Astrocyte of the spinal cord (primary cell): ENCODE data around the gene ELP1.
"Not testable (repeated sequence)": the region's sequence is repeated elsewhere in the genome, so short reads cannot be mapped to it uniquely, and the experiment has no call there.

Source experiments
- DNase-seq: peaks from one replicate; pipeline ENCODE4 v3.0.0; 2011; ENCODE audit warnings: low read depth, low spot score
- H3K4me3 ChIP-seq: 2 replicates; pipeline ENCODE4 v1.5.1; 2011; ENCODE audit warnings: low read depth, mild to moderate bottlenecking, low read length, moderate library complexity
- in situ Hi-C: cut with HindIII; loops from 2 replicates; pipeline ENCODE4 v1.10.0; 2017; ENCODE audit warnings: low sequenced_read_pairs
- TF ChIP-seq, protein P1 (sequence below): IDR thresholded peaks from 2 replicates; pipeline ENCODE4 v1.5.1; 2012; ENCODE audit warnings: low read depth, mild to moderate bottlenecking, low read length, inconsistent platforms

ELP1 gene

DNA sequence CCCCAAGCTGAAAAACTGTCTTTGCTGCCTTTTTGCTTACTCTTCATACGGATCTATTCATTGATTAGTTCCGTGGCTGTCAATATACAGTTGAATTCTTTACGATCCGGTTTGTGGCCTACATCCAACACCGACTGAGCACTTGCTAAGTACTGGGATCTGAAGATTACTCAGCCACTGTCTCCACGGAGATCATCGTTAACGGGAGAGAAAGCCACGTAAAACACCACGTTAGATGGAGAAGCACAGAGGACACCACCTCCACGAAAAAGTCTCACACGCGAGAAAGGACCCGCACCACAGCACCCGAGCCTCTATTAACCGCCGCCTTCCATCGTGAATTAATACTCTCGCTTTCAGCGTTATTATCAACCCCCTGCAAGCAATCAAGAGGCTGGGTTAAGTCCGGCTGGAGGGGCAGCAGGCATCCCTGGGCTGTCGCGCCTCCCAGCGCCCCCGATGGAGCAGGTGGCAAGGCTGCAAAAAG, 650 bp downstream of the ELP1 start:
- in situ Hi-C loops, result no loop called here
- peak overlapping the region; percentile 74 for H3K4me3 ChIP-seq
- TF ChIP-seq, protein P1, sequence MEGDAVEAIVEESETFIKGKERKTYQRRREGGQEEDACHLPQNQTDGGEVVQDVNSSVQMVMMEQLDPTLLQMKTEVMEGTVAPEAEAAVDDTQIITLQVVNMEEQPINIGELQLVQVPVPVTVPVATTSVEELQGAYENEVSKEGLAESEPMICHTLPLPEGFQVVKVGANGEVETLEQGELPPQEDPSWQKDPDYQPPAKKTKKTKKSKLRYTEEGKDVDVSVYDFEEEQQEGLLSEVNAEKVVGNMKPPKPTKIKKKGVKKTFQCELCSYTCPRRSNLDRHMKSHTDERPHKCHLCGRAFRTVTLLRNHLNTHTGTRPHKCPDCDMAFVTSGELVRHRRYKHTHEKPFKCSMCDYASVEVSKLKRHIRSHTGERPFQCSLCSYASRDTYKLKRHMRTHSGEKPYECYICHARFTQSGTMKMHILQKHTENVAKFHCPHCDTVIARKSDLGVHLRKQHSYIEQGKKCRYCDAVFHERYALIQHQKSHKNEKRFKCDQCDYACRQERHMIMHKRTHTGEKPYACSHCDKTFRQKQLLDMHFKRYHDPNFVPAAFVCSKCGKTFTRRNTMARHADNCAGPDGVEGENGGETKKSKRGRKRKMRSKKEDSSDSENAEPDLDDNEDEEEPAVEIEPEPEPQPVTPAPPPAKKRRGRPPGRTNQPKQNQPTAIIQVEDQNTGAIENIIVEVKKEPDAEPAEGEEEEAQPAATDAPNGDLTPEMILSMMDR, result no peak
- peak; percentile 13 for DNase-seq

DNA sequence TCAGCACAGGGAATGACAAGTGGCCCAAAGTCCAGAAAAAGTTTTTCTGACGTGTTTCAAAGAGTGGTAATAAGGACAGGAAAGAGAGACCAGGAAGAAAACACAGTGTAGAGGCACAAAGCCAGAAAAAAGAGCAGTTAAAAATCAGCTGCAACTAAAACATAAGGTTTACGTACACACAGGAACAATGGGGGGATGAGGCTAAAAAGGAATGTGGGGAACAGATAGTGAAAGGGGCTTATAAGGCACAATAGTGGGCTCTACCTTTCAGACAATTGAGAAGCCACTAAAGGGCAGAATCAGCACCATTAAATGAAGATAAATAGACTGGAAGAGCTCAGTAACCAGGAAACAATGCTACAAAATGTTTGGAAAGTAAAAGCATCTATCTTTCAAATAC, 5.5 kb downstream of the ELP1 start:
- DNase-seq, result no peak
- no peak overlapping the region for H3K4me3 ChIP-seq
- TF ChIP-seq, protein P1, result no peak
- in situ Hi-C loops, result no loop called here

GRCh38 chr9:108924466-108924865, 9.5 kb downstream of the ELP1 start:
- H3K4me3 ChIP-seq, result no peak overlapping the region
- no peak for DNase-seq
- in situ Hi-C loops, result no loop called here
- TF ChIP-seq, protein P1, result no peak

- no peak for DNase-seq
- no peak overlapping the region for H3K4me3 ChIP-seq
- TF ChIP-seq, protein P1, result no peak
- in situ Hi-C loops, result no loop called here
Measured at GRCh38 chr9:108921200-108921599, 12.7 kb downstream of the ELP1 start.

DNA sequence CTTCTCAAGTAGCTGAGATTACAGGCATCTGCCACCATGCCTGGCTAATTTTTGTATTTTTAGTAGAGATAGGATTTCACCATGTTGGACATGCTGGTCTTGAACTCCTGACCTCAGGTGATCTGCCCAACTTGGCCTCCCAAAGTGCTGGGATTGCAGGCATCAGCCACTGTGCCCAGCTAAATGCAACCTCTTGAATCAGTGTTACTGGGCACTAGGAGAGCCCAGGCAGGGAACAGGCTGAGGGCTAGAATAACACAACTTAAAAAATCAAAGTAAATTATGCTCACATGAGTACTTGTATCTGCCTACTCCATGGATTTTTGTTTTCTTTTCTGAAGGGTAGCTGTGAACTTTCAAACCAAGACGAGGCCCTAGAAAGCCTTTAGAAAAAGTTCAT, 13.5 kb downstream of the ELP1 start:
- H3K4me3 ChIP-seq, DNase-seq, in situ Hi-C loops: not testable (repeated sequence)

- TF ChIP-seq, protein P1, result no peak
- in situ Hi-C loops, result no loop called here
- no peak overlapping the region for H3K4me3 ChIP-seq
- DNase-seq, result no peak
Measured at GRCh38 chr9:108919517-108919916, 14.4 kb downstream of the ELP1 start.

DNA sequence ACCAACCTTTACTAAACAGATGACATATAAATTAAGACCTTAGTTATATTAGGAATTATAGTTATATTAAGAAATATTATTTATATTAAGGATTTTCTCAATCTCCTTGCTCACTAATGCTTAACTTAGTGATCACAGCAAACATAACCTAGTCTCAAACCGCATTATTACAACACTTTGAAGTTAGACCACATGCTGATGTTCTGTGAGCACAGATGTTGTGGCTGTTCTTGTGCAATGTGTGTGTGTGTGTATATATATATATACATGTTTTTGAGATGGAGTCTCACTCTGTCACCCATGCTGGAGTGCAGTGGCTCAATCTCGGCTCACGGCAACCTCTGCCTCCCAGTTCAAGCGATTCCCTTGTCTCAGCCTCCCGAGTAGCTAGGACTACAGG, 20.5 kb downstream of the ELP1 start:
- no peak overlapping the region for H3K4me3 ChIP-seq
- in situ Hi-C loops, result no loop called here
- TF ChIP-seq, protein P1, result no peak
- DNase-seq, result no peak
